Stimulated activated CD8-positive, alpha-beta memory T cell treated with anti-CD3 and anti-CD28 coated beads, Interleukin-2, amount 100 ng/mL, for 1 hour (primary cell): ENCODE results near the gene TXLNG.
"Not testable (repeated sequence)": the region's sequence is repeated elsewhere in the genome, so short reads cannot be mapped to it uniquely, and the experiment has no call there.

Experiments
- DNase-seq, 2 donors: peaks; one replicate each; pipeline ENCODE4 v3.0.0-alpha.2; 2020; ENCODE audit warnings: low read depth in 2 of 2

TXLNG gene

DNA sequence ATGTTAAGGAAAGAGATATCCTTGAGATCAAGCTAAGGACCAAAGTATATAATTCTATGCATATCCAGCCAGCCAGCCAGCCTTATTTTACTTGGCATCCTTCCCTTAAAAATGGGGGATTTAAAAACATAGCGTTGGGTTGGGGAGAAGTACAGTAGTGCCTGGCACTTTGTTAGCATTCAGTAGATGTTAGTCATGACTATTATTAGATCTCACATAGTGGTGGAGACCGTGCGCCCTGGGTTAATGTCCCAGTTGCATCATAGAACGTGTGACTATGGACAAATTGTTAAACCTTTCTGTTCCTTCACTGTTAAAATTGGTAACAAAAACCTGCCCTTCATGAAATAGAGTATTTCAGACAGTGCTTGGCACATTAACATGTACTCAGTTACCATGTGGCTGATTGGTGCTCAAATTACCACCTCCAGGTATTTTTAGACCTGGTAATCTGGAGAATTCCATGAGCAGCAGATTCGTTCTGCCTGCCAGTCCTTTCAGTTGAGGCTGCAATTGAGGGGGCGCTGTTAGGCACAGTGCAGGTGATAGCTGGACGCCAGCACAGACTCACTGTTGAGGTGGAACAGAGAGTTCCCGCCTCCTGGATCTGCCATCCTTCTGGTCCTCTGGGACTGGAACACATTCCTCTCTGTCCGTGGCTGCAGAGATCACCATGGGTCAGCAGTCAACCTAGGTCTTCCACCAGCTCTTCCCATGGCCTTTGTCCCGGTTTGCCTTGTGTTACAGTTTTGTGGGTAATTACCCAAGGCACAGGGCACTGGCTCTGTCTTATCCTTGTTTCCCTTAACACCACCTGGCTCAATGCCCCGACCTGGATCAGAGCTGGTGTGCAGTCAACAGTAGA, 52.2 kb downstream of the TXLNG start:
- no peak for DNase-seq

DNA sequence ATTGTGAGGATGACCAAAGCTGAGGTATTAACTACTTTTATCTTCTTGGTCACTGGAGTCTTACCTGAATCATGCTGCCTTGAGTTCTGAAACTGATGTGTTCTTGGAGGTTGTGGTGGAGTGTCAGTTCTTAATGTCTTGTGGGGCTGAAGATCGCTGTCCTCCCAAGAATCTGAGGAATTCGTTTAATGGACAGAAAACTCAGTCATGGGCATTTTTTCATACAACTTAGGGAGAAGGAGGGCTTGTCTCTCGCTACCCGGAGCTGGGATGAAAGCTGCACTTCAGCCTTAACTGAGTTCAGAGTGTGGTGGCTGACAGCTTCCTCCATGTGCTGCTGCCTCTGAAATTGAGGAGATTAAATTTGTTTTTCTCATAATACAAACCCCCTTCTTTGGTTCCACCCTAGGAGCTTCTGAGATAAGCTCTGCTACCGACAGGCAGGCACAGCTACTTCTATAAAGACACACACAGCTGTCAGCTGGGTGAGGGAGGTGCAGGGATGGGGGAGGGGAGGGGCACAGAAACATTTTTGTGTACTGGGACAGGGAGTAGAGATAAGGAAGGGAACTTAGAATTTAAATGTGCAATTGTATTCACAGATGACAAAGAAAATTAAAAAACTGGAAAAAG, 53.1 kb downstream of the TXLNG start:
- DNase-seq = no peak

DNA sequence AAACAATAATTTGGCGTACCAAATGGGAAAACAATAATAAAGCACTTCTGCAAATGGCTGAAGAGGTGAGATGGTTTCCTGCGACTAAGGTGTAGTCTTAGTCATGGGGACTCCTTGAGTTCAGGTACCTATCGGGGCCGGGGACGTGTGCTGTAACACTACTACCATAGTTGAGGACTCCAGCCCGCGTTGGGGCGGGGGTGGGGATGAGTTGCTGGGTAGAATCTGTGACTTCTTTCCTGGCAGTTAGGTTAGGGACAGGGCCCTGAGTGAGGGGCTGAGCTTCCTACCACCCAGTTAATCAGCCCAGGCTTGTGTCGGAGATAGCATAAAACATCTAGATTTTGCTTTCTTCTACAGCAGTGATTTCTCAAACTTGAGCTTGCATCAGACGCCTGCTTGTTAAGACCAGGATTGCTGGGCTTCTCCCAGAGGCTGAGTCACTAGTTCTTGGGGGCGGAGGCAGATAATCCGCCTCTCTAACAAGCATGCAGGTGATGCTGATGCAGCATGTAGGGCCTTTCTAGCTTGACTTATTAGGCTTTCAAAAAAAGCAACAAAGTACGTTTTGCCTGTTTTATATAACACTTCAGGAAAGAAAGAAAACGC, 53.7 kb downstream of the TXLNG start:
- no peak for DNase-seq

DNA sequence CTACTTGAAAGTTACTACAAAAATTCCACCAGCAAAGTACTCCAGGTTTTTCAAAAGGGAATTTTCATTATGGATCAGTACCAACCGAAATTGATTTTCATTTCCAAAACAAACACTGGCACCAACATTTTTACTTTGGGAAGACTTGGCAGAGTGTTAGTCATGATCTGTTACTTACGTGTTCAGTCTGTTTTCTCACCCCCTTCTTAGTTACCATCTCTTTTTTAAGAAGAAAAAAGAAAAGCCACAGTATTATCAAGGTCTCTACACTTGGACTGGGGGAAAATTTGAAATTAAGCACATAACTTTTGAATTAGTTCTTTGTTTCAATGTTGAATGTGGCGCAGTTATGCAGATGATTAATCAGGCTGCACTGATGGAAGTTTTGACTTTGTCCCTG, 56.4 kb downstream of the TXLNG start:
- DNase-seq = no peak

DNA sequence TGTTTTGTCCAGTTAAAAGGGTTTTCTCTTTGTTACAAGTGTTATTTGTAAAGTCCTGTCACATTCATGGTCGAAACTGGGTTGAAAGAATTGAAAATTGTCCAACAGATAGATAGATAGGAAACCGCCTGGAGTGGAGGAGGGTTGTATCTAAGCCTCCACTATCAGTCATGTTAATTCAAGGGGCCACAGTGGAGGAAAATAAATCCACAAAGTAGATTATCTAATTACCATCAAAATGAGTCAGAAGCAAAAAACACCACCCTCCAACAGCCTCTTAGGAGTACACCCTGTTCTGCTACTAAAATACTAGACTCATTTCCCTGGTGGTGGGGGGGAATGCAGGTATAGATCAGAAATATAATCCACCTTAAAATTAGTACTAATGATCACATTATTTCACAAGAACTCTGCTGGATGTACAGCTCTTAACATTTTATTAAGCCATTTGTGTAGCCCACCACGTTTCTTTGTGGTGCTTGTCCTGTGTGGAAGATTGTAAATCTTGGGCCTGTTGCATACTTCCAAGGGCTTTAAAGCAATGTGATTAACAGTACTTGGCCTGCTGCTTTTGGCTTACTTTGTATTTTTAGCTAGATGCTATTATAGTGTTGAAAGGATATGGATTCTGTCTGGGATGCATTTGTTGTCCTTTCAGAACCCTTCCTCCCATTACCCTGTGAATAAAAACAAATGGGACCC, 57.1 kb downstream of the TXLNG start:
- no peak for DNase-seq

DNA sequence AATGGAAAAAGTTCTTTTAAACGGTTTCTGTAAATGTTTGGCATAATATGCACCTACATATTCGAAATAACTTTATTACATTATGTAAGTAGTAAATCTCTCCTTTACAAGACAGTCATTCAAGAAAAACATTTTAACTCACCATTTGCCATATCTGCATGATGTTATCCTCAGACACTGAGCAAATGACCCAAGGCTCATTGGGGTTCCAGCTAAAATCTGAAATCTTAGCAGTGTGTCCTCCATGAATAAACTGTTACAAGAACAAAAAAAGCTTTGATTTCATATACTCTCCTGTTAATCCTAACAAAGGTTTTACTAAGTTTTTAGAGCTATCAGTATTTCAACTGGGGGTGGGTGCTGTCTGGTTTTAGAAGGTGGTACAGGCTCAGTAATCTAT, 59.4 kb downstream of the TXLNG start:
- DNase-seq = no peak

DNA sequence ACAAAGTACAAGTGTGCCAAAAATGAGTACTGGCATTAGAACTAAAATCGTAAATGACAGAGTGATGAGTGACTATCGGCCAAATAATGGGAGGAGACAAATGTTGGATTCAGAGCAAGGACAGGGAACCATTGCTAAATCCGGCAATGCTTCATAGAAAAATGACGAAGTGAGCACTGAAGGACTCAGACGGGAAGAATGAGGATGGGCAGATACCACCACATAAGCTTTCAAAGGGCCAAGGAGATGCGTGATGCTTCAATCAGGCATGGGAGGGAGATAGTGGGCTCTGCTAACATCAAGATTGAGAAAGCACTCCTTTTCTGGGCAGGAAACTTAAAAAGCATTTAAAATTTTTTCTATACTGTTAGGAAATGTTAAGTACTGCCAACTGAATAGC, 62.3 kb downstream of the TXLNG start:
- DNase-seq = no peak

DNA sequence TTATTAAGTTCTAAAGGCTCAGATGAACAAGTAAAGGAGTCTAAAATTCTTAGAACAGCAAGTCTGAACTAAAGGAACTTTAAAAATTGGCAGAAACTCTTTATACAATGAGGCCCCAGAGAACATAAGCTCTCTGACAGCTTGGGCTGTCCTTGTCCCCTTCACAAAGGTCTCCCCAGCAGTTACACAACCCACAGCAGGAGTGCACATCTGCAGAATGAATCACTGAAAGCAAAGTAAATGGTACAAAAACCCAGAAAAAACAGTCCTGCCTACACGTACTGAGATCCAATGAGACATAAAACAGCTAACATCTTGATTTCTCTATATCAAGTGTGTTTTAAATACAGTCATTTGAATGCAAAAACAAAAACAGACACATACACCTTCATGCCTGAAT, 65.2 kb downstream of the TXLNG start:
- no peak for DNase-seq

DNA sequence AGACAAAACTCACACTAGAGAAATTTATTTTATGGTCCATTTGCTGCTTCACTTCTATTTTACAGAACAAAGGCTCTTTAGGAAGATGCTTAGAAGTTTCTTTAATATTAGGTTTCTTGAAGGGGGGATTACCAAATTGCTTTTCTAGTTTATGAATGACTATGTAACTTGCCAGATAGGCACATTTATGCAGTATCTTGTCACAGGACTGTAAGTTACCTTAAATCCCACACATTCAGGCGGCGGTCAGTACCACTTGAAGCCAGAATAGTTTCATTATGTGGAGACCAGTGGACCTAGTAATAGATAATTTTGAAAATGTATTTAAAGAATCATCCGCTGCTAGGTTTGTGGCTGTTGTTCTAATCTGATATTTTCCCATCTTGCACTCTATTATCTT, 65.6 kb downstream of the TXLNG start:
- no peak for DNase-seq

DNA sequence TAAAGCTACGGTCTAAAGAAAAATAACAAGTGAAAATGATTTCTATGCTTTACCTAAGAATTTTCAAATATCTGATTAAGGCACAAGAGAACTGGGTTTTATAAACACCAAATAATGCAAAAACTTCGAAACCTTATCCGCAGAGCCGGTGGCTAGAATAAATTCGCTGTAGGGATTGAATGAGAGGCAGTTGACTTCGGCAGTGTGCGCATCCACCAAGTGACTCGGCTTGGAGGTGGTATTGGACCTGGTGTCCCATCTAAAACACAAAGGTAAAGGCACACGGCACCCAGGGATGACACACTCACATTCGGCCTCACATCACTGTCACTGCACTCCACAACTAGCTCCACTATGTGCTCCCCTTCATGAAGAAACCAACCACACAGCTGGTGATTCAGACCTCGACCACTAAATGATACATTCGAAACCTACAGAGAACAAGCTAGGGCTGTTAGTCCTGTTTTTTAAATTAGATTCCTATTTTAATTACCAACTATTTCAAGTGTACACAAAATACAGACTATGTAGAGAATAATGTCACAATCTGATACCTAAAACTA, 66.4 kb downstream of the TXLNG start:
- no peak for DNase-seq

DNA sequence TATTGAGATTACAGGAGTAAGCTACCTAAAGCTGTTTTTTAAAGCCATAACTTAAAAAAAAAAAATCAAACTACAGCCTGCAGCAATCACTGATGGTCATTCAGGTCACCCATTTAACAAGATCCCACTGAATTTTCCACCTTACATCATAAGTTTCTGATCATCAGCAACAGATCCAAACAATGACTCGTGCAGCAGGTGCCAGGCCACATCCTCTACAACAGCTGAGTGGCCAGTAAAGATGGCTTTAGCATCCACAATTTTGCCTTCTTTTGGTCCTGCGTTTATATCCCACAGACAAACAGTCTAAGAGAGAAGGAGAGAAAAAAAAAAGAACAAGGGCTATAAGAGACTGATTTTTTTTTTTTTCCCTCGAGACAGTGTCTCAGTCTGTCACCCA, 67.3 kb downstream of the TXLNG start:
- DNase-seq = no peak

DNA sequence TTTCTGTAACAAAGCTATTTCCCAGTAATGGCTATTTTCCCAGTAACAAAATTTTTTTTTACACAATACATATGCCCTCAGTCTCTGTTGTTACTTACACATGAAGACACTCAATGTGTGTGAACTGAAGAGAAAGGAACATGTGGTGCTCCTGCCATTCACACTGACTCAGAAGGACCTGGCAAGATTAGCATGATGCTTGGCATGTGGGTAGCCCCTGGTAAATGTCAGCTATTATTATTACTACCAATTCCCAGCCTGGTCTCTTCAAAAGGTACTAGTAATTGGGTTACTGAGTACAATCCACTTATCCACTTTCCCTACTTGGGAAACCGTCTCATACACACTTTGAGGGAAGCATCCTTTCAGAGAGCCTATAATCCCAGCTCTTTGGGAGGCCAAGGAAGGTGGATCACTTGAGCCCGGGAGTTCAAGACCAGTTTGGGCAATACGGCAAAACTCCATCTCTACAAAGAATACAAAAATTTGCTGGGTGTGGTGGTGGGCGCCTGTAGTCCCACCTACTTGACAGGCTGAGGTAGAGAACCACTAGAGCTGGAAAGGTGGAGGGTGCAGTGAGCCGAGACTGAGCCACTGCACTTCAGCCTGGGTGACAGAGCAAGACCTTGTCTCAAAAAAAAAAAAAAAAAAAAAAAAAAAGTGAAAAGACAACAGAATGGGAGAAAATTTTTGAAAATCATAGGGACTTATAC, 69.3 kb downstream of the TXLNG start:
- DNase-seq = no peak

DNA sequence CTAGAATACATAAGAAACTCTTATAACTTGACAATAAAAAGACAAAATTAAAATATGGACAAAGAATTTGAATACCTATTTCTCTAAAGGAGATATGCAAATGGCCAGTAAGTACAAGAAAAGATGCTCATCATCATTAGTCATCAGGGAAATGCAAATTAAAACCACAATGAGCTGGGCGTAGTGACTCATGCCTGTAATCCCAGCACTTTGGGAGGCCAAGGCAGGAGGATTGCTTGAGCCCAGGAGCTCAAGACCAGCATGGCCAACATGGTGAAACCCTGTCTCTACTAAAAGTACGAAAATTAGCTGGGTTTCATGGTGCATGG, 69.8 kb downstream of the TXLNG start:
- DNase-seq = not testable (repeated sequence)

DNA sequence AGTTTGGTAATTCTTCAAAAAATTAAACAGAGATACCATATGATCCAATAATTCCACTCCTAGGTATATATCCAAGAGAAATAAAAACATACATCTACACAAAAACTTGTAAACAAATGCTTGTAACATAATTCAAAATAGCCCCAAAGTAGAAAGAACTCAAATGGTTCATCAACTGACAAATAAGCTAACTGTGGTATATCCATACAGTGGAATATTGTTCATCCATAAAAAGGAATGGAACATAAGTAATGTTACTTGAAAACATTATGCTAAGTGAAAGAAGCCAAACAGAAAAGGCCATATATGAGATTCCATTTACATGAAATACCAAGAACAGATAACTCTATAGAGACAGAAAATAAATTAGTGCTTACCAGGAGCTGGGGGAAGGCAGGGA, 70.5 kb downstream of the TXLNG start:
- DNase-seq = no peak

DNA sequence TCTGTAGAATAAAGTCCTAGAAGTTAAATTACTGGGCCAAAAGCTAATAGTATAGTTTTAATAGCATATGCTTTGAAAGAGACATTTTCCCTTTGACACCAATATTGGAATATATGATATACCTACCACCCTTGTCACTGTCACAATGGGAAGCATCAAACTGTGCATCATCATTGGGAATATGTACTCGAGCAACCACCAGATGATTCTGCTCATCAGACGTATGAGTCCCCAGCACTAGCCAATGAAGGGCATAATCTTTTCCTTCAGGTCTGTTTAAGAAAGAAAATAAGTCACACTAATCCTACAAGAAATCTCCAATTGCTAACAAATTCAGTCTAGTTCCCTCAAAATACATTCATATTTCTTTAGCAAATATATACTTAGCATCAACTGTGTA, 76.6 kb downstream of the TXLNG start:
- no peak for DNase-seq

DNA sequence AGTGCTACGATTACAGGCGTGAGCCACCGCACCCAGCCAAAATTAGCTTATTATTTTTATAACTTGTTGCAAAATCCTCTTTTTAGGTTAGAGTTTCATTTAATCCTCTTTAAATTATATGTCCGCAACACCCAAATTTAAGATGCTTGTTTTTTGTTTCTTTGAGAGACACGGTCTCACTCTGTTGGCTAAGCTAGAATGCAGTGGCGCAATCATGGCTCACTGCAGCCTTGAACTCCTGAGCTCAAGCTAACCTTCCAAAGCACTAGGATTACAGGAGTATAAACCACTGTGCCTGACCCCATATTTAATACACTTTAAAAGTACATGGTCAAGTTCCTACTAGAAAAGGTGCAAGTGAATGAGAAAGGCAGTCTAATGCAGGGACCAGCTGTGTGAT, 81.7 kb downstream of the TXLNG start:
- no peak for DNase-seq

DNA sequence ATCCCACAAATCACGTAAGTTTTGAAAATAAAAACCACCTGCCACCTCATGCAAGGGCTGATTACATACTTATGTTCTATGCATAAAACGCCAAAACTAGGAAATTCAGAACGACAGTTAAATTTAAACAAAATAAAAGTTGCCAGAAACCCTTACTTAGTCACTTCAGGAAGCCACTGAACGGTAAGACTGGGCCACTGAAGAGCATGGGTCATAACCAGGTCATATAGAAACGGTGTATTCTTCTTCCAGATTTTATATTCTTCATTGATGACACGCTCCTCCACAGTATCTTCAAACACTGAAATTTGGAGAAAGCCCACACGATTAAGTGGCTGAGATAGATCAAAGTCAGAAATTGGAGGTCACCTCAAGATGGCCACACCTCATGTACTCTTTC, 82.7 kb downstream of the TXLNG start:
- DNase-seq = no peak

DNA sequence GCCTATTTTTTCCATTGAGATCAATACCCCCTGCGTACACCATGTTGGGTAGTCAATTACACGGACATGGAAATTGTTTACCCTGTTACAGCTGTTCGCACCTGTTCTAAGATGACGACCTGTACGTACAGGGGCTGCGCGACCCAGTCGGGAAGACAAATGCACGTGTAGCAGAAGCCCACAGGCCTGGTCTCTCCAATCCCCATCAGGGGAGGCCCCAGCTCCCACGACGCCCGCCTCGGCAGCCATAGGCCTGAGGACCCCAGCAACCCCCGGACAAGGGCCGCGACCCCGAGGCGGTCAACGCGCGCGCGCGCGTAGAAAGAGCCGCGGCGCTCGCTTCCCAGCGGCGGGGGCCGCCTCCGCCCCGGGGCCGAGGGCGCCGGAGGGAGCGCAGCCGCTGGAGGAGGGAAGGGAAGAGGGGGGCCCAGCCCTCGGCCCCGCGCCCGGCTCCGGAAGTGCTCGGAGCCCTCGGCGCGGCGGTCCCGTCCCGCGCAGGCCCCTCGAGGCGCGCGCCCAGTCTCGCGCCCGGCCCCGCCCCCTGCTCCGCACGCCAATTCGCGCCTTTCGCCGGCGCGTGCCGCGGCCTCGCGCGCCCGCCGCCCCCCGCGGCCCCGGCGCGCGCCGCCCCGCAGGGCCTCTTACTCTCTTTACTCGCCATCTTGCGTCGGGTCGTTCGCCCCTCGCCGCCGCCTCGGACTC, 83.3 kb downstream of the TXLNG start:
- peak; percentile 7 to 32 for DNase-seq

DNA sequence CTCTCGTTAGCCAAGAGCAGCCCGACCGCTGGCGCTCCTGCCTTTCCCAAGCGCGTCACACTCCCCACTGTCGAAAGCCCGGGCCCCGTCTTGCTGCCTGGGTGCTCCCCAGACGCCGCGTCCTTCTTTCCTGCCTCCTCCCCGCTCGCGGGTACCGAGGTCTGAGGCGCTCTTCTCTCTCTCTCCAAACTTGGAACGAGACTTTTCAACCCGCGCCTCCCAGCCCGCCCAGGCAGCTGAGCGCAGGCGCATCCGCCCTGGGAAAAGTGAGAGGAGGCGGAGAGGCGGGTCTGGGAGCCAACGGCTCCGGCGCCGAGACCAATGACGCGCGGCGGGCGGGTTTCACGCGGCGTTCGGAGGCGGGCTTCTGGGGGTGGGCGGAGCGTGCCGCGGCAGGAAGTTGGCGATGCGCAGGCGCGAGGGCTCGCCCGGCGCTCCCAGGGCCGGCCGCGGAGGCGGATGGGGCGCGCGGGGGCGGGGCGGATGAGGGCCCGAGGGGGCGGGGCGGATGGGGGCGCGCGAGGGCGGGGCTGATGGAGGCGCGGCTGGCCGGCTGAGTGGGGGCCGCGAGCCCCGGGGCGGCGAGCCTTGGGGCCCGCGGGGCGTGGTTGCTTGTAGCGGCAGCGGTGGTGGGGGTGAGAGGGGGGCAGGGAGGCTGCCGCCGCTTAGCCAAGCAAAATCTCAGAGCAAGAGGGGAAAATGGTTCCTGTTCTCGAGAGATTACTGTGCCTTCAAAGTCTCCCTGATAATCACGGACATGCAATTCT, 84.0 kb downstream of the TXLNG start, which contains the start of gene RBBP7:
Gene RBBP7 (minus strand): TSS at position 268 of the 767 bp plus-strand sequence. CDS start 309 bp downstream, outside the sequence.
- DNase-seq = peak; percentile 83 to 91
